ENCODE measurements around the gene ERICH4. TPM values are rescaled to one million over a fixed set of nuclear protein-coding genes. Genes with fewer than 3 reads are reported as not detected.

Gene ERICH4
- total and polyA plus RNA-seq, 9 of the 15 experiments (the other 6 are each of a cell fraction or from before 2014, with no cell fraction given), result not detected

- TF ChIP-seq MTA3 (IDR thresholded peaks at IDR 0.05; ENCODE audit: borderline replicate concordance) (peak; percentile 41; the same call in 1 of the 2 replicates), C11orf30 (IDR thresholded peaks at IDR 0.05; ENCODE audit: low read depth) (peak; percentile 91), VEZF1 (CRISPR knock-in tag; IDR thresholded peaks at IDR 0.05) (peak; percentile 50), NCOR1 (IDR thresholded peaks at IDR 0.05) (no peak), POU5F1 (IDR thresholded peaks at IDR 0.05; ENCODE audit: borderline replicate concordance, low read depth, low read length, partially characterized antibody) (peak; percentile 73), MXI1 (IDR thresholded peaks at IDR 0.05; ENCODE audit: low read depth, low read length) (peak; percentile 99), ATF4 (CRISPR knock-in tag; IDR thresholded peaks at IDR 0.05) (peak; percentile 48; the same call in 1 of the 2 replicates), ARID1B (IDR thresholded peaks at IDR 0.05) (0 out of 2 replicates have a peak, but pooled peaks have one; percentile 8), ZNF57 (CRISPR knock-in tag; IDR thresholded peaks at IDR 0.05) (no peak), TAF1 (IDR thresholded peaks at IDR 0.05; ENCODE audit: control insufficient read depth, extremely low read depth, insufficient read depth, low read length, severe bottlenecking) (peak; percentile 75), YY1 (IDR thresholded peaks at IDR 0.05; ENCODE audit: borderline replicate concordance in 1 of 3, control insufficient read depth in 1 of 3, extremely low read depth in 1 of 3, insufficient read depth in 3 of 3, insufficient read length in 1 of 3, insufficient replicate concordance in 2 of 3, low read depth in 1 of 3, low read length in 2 of 3) (peak; percentile 77 to 94 (median 93)), PHF20 (IDR thresholded peaks at IDR 0.05; ENCODE audit: partially characterized antibody) (peak; percentile 90)
- TF ChIP-seq, protein P1, sequence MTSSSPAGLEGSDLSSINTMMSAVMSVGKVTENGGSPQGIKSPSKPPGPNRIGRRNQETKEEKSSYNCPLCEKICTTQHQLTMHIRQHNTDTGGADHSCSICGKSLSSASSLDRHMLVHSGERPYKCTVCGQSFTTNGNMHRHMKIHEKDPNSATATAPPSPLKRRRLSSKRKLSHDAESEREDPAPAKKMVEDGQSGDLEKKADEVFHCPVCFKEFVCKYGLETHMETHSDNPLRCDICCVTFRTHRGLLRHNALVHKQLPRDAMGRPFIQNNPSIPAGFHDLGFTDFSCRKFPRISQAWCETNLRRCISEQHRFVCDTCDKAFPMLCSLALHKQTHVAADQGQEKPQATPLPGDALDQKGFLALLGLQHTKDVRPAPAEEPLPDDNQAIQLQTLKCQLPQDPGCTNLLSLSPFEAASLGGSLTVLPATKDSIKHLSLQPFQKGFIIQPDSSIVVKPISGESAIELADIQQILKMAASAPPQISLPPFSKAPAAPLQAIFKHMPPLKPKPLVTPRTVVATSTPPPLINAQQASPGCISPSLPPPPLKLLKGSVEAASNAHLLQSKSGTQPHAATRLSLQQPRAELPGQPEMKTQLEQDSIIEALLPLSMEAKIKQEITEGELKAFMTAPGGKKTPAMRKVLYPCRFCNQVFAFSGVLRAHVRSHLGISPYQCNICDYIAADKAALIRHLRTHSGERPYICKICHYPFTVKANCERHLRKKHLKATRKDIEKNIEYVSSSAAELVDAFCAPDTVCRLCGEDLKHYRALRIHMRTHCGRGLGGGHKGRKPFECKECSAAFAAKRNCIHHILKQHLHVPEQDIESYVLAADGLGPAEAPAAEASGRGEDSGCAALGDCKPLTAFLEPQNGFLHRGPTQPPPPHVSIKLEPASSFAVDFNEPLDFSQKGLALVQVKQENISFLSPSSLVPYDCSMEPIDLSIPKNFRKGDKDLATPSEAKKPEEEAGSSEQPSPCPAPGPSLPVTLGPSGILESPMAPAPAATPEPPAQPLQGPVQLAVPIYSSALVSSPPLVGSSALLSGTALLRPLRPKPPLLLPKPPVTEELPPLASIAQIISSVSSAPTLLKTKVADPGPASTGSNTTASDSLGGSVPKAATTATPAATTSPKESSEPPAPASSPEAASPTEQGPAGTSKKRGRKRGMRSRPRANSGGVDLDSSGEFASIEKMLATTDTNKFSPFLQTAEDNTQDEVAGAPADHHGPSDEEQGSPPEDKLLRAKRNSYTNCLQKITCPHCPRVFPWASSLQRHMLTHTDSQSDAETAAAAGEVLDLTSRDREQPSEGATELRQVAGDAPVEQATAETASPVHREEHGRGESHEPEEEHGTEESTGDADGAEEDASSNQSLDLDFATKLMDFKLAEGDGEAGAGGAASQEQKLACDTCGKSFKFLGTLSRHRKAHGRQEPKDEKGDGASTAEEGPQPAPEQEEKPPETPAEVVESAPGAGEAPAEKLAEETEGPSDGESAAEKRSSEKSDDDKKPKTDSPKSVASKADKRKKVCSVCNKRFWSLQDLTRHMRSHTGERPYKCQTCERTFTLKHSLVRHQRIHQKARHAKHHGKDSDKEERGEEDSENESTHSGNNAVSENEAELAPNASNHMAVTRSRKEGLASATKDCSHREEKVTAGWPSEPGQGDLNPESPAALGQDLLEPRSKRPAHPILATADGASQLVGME (CRISPR knock-in tag; IDR thresholded peaks at IDR 0.05), result no peak
Observed at GRCh38 chr19:41397086-41398049, 45.6 kb upstream of the ERICH4 start, which contains the start of the genes BCKDHA and EXOSC5 (continued).
